A549 (cell line): ENCODE results near the gene C19orf47. TPM values are rescaled to one million over a fixed set of nuclear protein-coding genes. Genes with fewer than 3 reads are reported as not detected.
"Not testable (repeated sequence)": the region's sequence is repeated elsewhere in the genome, so short reads cannot be mapped to it uniquely, and the experiment has no call there.

Experiments
- ATAC-seq, 2 experiments: fragments of 200-7000 bp in 1 of 2; fragments of >200 bp in 1 of 2; cut with Nextera tagmentation in 1 of 2; cut with Tn5 transposase in 1 of 2; 3 replicates each; pipeline versions ENCODE4 v1.8.0 to v1.9.1; 2018 to 2020; ENCODE audit warnings: mild to moderate bottlenecking in 1 of 2, moderate library complexity in 1 of 2
- CTCF ChIA-PET: fragments of 300-600 bp; sonication (Branson Sonifier 250); formaldehyde crosslinking; extraction: SDS; loops from one replicate; lab custom pipeline; 2021; ENCODE audit warnings: antibody characterized with exemption, inconsistent platforms; lab: Yijun Ruan, JAX
- POLR2A ChIA-PET: fragments of 350-600 bp; formaldehyde crosslinking; extraction: SDS; loops from one replicate; lab custom pipeline; 2021; ENCODE audit warnings: antibody characterized with exemption, inconsistent platforms; lab: Yijun Ruan, JAX
- DNase-seq, 2 experiments: peaks; one replicate each; pipeline versions ENCODE4 v3.0.0 to v3.0.0-alpha.2; 2011 to 2016; ENCODE audit warnings: low read depth in 1 of 2, low spot score in 1 of 2
- FAIRE-seq: peaks from 2 replicates; lab custom pipeline; 2011; peaks lifted over from hg19 to GRCh38; lab: Jason Lieb, UNC
- H3K27ac ChIP-seq, 2 experiments: fragments of >200 bp; sonication (Bioruptor Twin); formaldehyde crosslinking; 3 replicates each; pipeline ENCODE4 v1.5.1; 2016 to 2017
- H3K4me1 ChIP-seq: fragments of >200 bp; sonication (Bioruptor Twin); formaldehyde crosslinking; 3 replicates; pipeline ENCODE4 v1.6.1; 2016
- H3K4me2 ChIP-seq: fragments of >200 bp; sonication (Bioruptor Twin); formaldehyde crosslinking; 3 replicates; pipeline ENCODE4 v1.6.1; 2016
- H3K4me3 ChIP-seq: fragments of >200 bp; sonication (Bioruptor Twin); formaldehyde crosslinking; 3 replicates; pipeline ENCODE4 v1.5.1; 2016
- H3K9me3 ChIP-seq: fragments of >200 bp; sonication (Bioruptor Twin); formaldehyde crosslinking; 3 replicates; pipeline ENCODE4 v1.6.1; 2016
- ATOH8 ChIP-seq: fragments of 250-450 bp; sonication (Bioruptor Pico); IDR thresholded peaks from 2 replicates; pipeline ENCODE4 v1.5.0; 2020; ENCODE audit warnings: low read depth, mild to moderate bottlenecking, moderate library complexity
- CBX8 ChIP-seq: fragments of 200-600 bp; sonication (generic); IDR thresholded peaks from 2 replicates; pipeline ENCODE4 v1.6.1; 2016
- CHD4 ChIP-seq: fragments of 200-600 bp; sonication (generic); IDR thresholded peaks from 2 replicates; pipeline ENCODE4 v1.6.1; 2016; ENCODE audit warnings: antibody characterized with exemption, mild to moderate bottlenecking, borderline replicate concordance
- EHMT2 ChIP-seq: fragments of 200-600 bp; sonication (generic); IDR thresholded peaks from 2 replicates; pipeline ENCODE4 v1.6.1; 2016; ENCODE audit warnings: antibody characterized with exemption, low read depth, mild to moderate bottlenecking, moderate library complexity
- EP300 ChIP-seq, 2 experiments: fragments of >200 bp; sonication (Bioruptor Twin); formaldehyde crosslinking; IDR thresholded peaks; 2 replicates in 1 of 2; 3 replicates in 1 of 2; pipeline ENCODE4 v1.6.1; 2016 to 2017
- ESRRA ChIP-seq: fragments of 150-350 bp; IDR thresholded peaks from 2 replicates; pipeline ENCODE4 v1.6.1; 2014; ENCODE audit warnings: mild to moderate bottlenecking, low read length, borderline replicate concordance
- FOSL2 ChIP-seq, 2 experiments: fragments of 450-650 bp in 1 of 2; fragments of >200 bp in 1 of 2; sonication (Bioruptor Twin) in 1 of 2; formaldehyde crosslinking; IDR thresholded peaks; 2 replicates each; pipeline versions ENCODE4 v1.5.0 to v1.6.1; 2016 to 2020; ENCODE audit warnings: mild to moderate bottlenecking in 1 of 2, moderate library complexity in 1 of 2
- HOXB13 ChIP-seq: fragments of 250-450 bp; sonication (Bioruptor Pico); IDR thresholded peaks from 2 replicates; pipeline ENCODE4 v1.5.0; 2020; ENCODE audit warnings: low read depth, mild to moderate bottlenecking, moderate library complexity
- HOXB5 ChIP-seq: fragments of 250-450 bp; sonication (Bioruptor Pico); IDR thresholded peaks from 2 replicates; pipeline ENCODE4 v1.5.0; 2020; ENCODE audit warnings: mild to moderate bottlenecking, moderate library complexity
- MAZ ChIP-seq: fragments of 150-350 bp; IDR thresholded peaks from 2 replicates; pipeline ENCODE4 v1.6.1; 2014; ENCODE audit warnings: antibody characterized with exemption, low read depth, low read length, borderline replicate concordance
- NPAS2 ChIP-seq: fragments of 250-450 bp; sonication (Bioruptor Pico); IDR thresholded peaks from 2 replicates; pipeline ENCODE4 v1.8.0; 2022; ENCODE audit warnings: mild to moderate bottlenecking, moderate library complexity, borderline replicate concordance
- NR3C1 ChIP-seq: fragments of >200 bp; sonication (Bioruptor Twin); formaldehyde crosslinking; IDR thresholded peaks from 3 replicates; pipeline ENCODE4 v1.6.1; 2017
- PHF8 ChIP-seq: fragments of 200-600 bp; sonication (generic); IDR thresholded peaks from 2 replicates; pipeline ENCODE4 v1.6.1; 2016; ENCODE audit warnings: low read depth, mild to moderate bottlenecking, antibody characterized with exemption, moderate library complexity, borderline replicate concordance
- POLR2A ChIP-seq: IDR thresholded peaks from 2 replicates; pipeline ENCODE4 v1.6.1; 2012; ENCODE audit warnings: mild to moderate bottlenecking, low read length
- RARB ChIP-seq: fragments of 250-450 bp; sonication (Bioruptor Pico); IDR thresholded peaks from 2 replicates; pipeline ENCODE4 v1.8.0; 2021; ENCODE audit warnings: mild to moderate bottlenecking, moderate library complexity
- RNF2 ChIP-seq: fragments of 200-600 bp; sonication (generic); IDR thresholded peaks from 2 replicates; pipeline ENCODE4 v1.6.1; 2016; ENCODE audit warnings: low read depth, mild to moderate bottlenecking, antibody characterized with exemption, moderate library complexity, borderline replicate concordance
- SMC3 ChIP-seq: fragments of >200 bp; sonication (Bioruptor Twin); formaldehyde crosslinking; IDR thresholded peaks from 3 replicates; pipeline ENCODE4 v1.6.1; 2018; ENCODE audit warnings: inconsistent platforms
- ZC3H11A ChIP-seq: fragments of 450-650 bp; IDR thresholded peaks from 2 replicates; pipeline ENCODE4 v1.6.1; 2014; ENCODE audit warnings: antibody characterized with exemption, mild to moderate bottlenecking
- ZSCAN20 ChIP-seq: fragments of 250-450 bp; sonication (Bioruptor Pico); IDR thresholded peaks from 2 replicates; pipeline ENCODE4 v1.8.0; 2022; ENCODE audit warnings: mild to moderate bottlenecking, moderate library complexity
- WGBS: methylation state at CpG from one replicate; pipeline ENCODE4 v1.1.6; 2017; ENCODE audit errors: missing lambda C conversion rate; 5-methylcytosine and 5-hydroxymethylcytosine counted together
- polyA plus RNA-seq, 4 experiments: library from polyadenylated mRNA; depleted of rRNA in 3 of 4; stranded (reverse); fragments of >200 nt; fragmentation: RNase III in 1 of 4; extraction: RNeasy Plus Mini Kit Qiagen cat#74134 plus additional on column Dnase treatment in 1 of 4; gene quantifications; 2 replicates in 3 of 4; 3 replicates in 1 of 4; pipeline ENCODE4 v1.2.3, GENCODE V29; 2011 to 2017
- TF ChIP-seq, protein P1 (sequence below): fragments of 250-450 bp; sonication (Bioruptor Pico); IDR thresholded peaks from 2 replicates; pipeline ENCODE4 v1.5.0; 2021; ENCODE audit warnings: mild to moderate bottlenecking, moderate library complexity, borderline replicate concordance
- TF ChIP-seq, protein P2 (sequence below): fragments of 200-600 bp; sonication (generic); IDR thresholded peaks from 2 replicates; pipeline ENCODE4 v1.6.1; 2016; ENCODE audit warnings: antibody characterized with exemption, mild to moderate bottlenecking, moderate library complexity

The C19orf47 gene
- polyA plus RNA-seq, 2 of the 4 experiments (the other 2 are of a cell fraction), result 25.7 to 39.8 TPM

GRCh38 chr19:40333083-40333482 lies 15.1 kb downstream of the C19orf47 start:
- FAIRE-seq, H3K9me3 ChIP-seq, H3K4me1 ChIP-seq, ATAC-seq, H3K4me3 ChIP-seq, H3K4me2 ChIP-seq, POLR2A ChIA-PET, DNase-seq, H3K27ac ChIP-seq: not testable (repeated sequence)
- peak; percentile 99 for TF ChIP-seq ZC3H11A
- CTCF ChIA-PET, result interaction anchor here (1.1 to 6.9 kb wide), 4 partner anchors 8 to 169 kb away, joined by 3 to 45 read pairs (median 4); no protein-coding TSS in a partner anchor
- 95% methylated on average over 6 of the region's 6 CpGs for WGBS

DNA sequence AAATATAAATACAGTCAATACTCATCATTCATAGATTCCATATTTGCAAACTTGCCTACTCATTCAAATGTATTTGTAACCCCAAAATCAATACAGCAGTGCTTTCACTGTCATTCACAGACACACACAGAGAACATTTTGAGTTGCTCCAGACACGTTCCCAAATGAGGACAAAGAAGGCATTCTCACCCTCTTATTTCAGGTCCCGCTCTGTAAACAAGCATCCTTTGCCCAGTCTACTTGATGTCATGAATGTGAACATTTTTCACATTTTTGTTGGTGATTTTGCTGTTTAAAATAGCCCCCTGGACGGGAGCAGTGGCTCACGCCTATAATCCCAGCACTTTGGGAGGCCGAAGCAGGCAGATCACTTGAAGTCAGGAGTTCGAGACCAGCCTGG lies 15.5 kb downstream of the C19orf47 start:
- 86% methylated on average over 6 of the region's 6 CpGs for WGBS
- FAIRE-seq (no peak), ATAC-seq (no peak), DNase-seq (no peak)
- Histone ChIP-seq H3K4me3 (no peak overlapping the region), H3K27ac (no peak overlapping the region), H3K4me1 (no peaks in the 10 kb centered on the region), H3K9me3 (no peaks in the 10 kb centered on the region), H3K4me2 (no peak overlapping the region)
- no peak for TF ChIP-seq ZSCAN20 (CRISPR knock-in tag)
- TF ChIP-seq ESRRA, result no peak
- POLR2A ChIA-PET, result interaction anchor here (0.7 kb wide), 1 partner anchor 37 kb away, joined by 3 read pairs; no protein-coding TSS in a partner anchor
- CTCF ChIA-PET, result interaction anchor here (1.1 to 7.9 kb wide), 5 partner anchors 8 to 169 kb away, joined by 3 to 45 read pairs (median 4); no protein-coding TSS in a partner anchor

DNA sequence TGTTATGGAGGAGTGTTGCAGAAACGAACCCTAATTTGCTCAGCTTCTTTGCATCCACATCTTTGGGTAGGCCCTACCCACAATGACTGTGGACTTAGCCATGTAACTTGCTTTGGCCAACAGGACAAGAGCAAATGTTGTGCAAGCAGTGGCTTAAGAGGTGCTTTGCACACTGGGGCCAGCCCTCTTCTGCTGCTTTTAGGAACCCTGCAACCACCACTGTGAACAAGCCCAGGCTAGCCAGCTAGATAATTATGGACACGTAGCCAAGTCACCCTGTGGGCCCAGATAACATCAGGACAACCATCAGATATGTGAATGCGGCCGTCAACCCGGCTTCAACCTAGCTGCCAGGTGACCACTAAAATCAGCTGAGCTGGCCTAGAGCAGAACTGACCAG lies 17.1 kb downstream of the C19orf47 start:
- FAIRE-seq (peak; percentile 54), DNase-seq (no peak), ATAC-seq (no peak)
- POLR2A ChIA-PET, result interaction anchor here (0.8 kb wide), 1 partner anchor 17 kb away, joined by 5 read pairs; the partner anchor contains the start of genes C19orf47 and PLD3
- Histone ChIP-seq H3K4me2 (no peak overlapping the region), H3K4me3 (no peak overlapping the region), H3K9me3 (no peaks in the 10 kb centered on the region), H3K4me1 (no peaks in the 10 kb centered on the region), H3K27ac (no peak overlapping the region)
- TF ChIP-seq ATOH8 (CRISPR knock-in tag) (no peak), FOSL2 (IDR thresholded peaks at IDR 0.05) (no peak), FOSL2 (CRISPR knock-in tag; IDR thresholded peaks at IDR 0.05) (no peak)
- CTCF ChIA-PET, result interaction anchor here (0.6 to 7.9 kb wide), 9 partner anchors 10 to 303 kb away, joined by 3 to 42 read pairs (median 4); partner anchors contain the start of genes C19orf47 and PLD3
- WGBS, result 90% methylated on average over 5 of the region's 5 CpGs

DNA sequence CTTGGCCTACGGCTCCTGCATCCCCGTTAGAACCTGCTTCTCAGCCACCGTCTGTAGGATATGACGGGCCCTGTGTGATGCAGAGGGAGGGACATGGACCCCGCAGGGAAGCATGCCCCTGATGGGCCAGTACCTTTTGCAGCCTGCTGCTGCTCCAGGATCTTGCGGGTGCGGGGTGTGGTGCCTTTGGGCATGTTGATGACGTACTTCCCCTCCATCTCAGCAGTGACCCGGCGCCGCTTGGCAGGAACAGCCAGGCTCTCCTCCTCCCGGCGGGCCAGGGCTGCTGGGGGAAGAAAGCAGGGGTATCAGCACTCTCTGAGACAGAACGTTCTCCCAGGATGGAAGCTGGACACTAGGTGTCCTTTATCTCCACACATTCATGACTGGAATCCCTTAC lies 22.0 kb downstream of the C19orf47 start:
- no peak overlapping the region for H3K27ac ChIP-seq
- H3K4me3 ChIP-seq, result no peak overlapping the region
- ATAC-seq (0 out of 6 replicates have a peak, but pooled peaks of 1 of the 2 experiments have one; percentile 5), FAIRE-seq (no peak), DNase-seq (no peak)
- CTCF ChIA-PET, result interaction anchor here (1.1 to 7.9 kb wide), 2 partner anchors 18 to 21 kb away, joined by 4 to 42 read pairs; no protein-coding TSS in a partner anchor
- 93% methylated on average over 14 of the region's 14 CpGs for WGBS
- no peaks in the 10 kb centered on the region for H3K9me3 ChIP-seq
- no peaks in the 10 kb centered on the region for H3K4me1 ChIP-seq
- no peak overlapping the region for H3K4me2 ChIP-seq
- POLR2A ChIA-PET, result interaction anchor here (0.5 kb wide), 1 partner anchor 38 kb away, joined by 4 read pairs; no protein-coding TSS in a partner anchor
- TF ChIP-seq, protein P1, sequence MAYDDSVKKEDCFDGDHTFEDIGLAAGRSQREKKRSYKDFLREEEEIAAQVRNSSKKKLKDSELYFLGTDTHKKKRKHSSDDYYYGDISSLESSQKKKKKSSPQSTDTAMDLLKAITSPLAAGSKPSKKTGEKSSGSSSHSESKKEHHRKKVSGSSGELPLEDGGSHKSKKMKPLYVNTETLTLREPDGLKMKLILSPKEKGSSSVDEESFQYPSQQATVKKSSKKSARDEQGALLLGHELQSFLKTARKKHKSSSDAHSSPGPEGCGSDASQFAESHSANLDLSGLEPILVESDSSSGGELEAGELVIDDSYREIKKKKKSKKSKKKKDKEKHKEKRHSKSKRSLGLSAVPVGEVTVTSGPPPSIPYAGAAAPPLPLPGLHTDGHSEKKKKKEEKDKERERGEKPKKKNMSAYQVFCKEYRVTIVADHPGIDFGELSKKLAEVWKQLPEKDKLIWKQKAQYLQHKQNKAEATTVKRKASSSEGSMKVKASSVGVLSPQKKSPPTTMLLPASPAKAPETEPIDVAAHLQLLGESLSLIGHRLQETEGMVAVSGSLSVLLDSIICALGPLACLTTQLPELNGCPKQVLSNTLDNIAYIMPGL (CRISPR knock-in tag), result no peak
- TF ChIP-seq HOXB5 (no peak), FOSL2 (IDR thresholded peaks at IDR 0.05) (no peak), FOSL2 (CRISPR knock-in tag; IDR thresholded peaks at IDR 0.05) (no peak), MAZ (no peak), EP300 (IDR thresholded peaks at IDR 0.05) (no peak), RNF2 (no peak), CBX8 (no peak), PHF8 (no peak), EHMT2 (no peak), NPAS2 (no peak), SMC3 (no peak), POLR2A (no peak), RARB (no peak), HOXB13 (no peak), CHD4 (no peak), NR3C1 (no peak), ATOH8 (CRISPR knock-in tag) (no peak)
- TF ChIP-seq, protein P2, sequence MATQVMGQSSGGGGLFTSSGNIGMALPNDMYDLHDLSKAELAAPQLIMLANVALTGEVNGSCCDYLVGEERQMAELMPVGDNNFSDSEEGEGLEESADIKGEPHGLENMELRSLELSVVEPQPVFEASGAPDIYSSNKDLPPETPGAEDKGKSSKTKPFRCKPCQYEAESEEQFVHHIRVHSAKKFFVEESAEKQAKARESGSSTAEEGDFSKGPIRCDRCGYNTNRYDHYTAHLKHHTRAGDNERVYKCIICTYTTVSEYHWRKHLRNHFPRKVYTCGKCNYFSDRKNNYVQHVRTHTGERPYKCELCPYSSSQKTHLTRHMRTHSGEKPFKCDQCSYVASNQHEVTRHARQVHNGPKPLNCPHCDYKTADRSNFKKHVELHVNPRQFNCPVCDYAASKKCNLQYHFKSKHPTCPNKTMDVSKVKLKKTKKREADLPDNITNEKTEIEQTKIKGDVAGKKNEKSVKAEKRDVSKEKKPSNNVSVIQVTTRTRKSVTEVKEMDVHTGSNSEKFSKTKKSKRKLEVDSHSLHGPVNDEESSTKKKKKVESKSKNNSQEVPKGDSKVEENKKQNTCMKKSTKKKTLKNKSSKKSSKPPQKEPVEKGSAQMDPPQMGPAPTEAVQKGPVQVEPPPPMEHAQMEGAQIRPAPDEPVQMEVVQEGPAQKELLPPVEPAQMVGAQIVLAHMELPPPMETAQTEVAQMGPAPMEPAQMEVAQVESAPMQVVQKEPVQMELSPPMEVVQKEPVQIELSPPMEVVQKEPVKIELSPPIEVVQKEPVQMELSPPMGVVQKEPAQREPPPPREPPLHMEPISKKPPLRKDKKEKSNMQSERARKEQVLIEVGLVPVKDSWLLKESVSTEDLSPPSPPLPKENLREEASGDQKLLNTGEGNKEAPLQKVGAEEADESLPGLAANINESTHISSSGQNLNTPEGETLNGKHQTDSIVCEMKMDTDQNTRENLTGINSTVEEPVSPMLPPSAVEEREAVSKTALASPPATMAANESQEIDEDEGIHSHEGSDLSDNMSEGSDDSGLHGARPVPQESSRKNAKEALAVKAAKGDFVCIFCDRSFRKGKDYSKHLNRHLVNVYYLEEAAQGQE, result no peak
